ENCODE data around the gene RSPO3.

Gene RSPO3

GRCh38 chr6:127110712-127111111 is 7.8 kb upstream of the RSPO3 start:
- H3K4me3 ChIP-seq (ENCODE audit: low read length in 2 of 2), result no peak overlapping the region
- H3K27me3 ChIP-seq (ENCODE audit: control insufficient read depth in 2 of 2, insufficient read depth in 2 of 2, low read length in 2 of 2), result no peaks in the 10 kb centered on the region
- no peaks in the 10 kb centered on the region for H3K4me1 ChIP-seq (ENCODE audit: control insufficient read depth in 2 of 2, insufficient read depth in 2 of 2, low read length in 2 of 2)
- no peak overlapping the region for H3K9ac ChIP-seq (ENCODE audit: low read depth in 1 of 2, low read length in 2 of 2)
- H3K27ac ChIP-seq (ENCODE audit: low read depth in 2 of 2, low read length in 2 of 2), result no peak overlapping the region
- H3K36me3 ChIP-seq (ENCODE audit: control insufficient read depth in 2 of 2, insufficient read depth in 2 of 2, low read length in 2 of 2), result no peaks in the 10 kb centered on the region
- no peaks in the 10 kb centered on the region for H3K9me3 ChIP-seq (ENCODE audit: control insufficient read depth in 2 of 2, low read length in 2 of 2)

GRCh38 chr6:127111526-127111925 is 6.9 kb upstream of the RSPO3 start:
- no peaks in the 10 kb centered on the region for H3K27me3 ChIP-seq (ENCODE audit: control insufficient read depth in 2 of 2, insufficient read depth in 2 of 2, low read length in 2 of 2)
- no peaks in the 10 kb centered on the region for H3K36me3 ChIP-seq (ENCODE audit: control insufficient read depth in 2 of 2, insufficient read depth in 2 of 2, low read length in 2 of 2)
- H3K27ac ChIP-seq (ENCODE audit: low read depth in 2 of 2, low read length in 2 of 2), result no peak overlapping the region
- H3K9me3 ChIP-seq (ENCODE audit: control insufficient read depth in 2 of 2, low read length in 2 of 2), result no peaks in the 10 kb centered on the region
- H3K4me1 ChIP-seq (ENCODE audit: control insufficient read depth in 2 of 2, insufficient read depth in 2 of 2, low read length in 2 of 2), result no peaks in the 10 kb centered on the region
- no peak overlapping the region for H3K4me3 ChIP-seq (ENCODE audit: low read length in 2 of 2)
- no peak overlapping the region for H3K9ac ChIP-seq (ENCODE audit: low read depth in 1 of 2, low read length in 2 of 2)

GRCh38 chr6:127114214-127114760 is 4.2 kb upstream of the RSPO3 start:
- Histone ChIP-seq H3K9ac (ENCODE audit: low read depth in 1 of 2, low read length in 2 of 2) (no peak overlapping the region), H3K4me1 (ENCODE audit: control insufficient read depth in 2 of 2, insufficient read depth in 2 of 2, low read length in 2 of 2) (no peaks in the 10 kb centered on the region), H3K27ac (ENCODE audit: low read depth in 2 of 2, low read length in 2 of 2) (no peak overlapping the region), H3K36me3 (ENCODE audit: control insufficient read depth in 2 of 2, insufficient read depth in 2 of 2, low read length in 2 of 2) (no peaks in the 10 kb centered on the region), H3K4me3 (ENCODE audit: low read length in 2 of 2) (no peak overlapping the region), H3K27me3 (ENCODE audit: control insufficient read depth in 2 of 2, insufficient read depth in 2 of 2, low read length in 2 of 2) (peaks cover 7 to 9% of the 10 kb centered on the region in 2 donors), H3K9me3 (ENCODE audit: control insufficient read depth in 2 of 2, low read length in 2 of 2) (no peaks in the 10 kb centered on the region)

- H3K9me3 ChIP-seq (ENCODE audit: control insufficient read depth in 2 of 2, low read length in 2 of 2), result no peaks in the 10 kb centered on the region
- H3K27me3 ChIP-seq (ENCODE audit: control insufficient read depth in 2 of 2, insufficient read depth in 2 of 2, low read length in 2 of 2), result peaks cover 16% of the 10 kb centered on the region in 2 donors
- H3K4me3 ChIP-seq (ENCODE audit: low read length in 2 of 2), result no peak overlapping the region
- peaks cover 0 to 3% of the 10 kb centered on the region in 2 donors for H3K4me1 ChIP-seq (ENCODE audit: control insufficient read depth in 2 of 2, insufficient read depth in 2 of 2, low read length in 2 of 2)
- no peak overlapping the region for H3K27ac ChIP-seq (ENCODE audit: low read depth in 2 of 2, low read length in 2 of 2)
- no peaks in the 10 kb centered on the region for H3K36me3 ChIP-seq (ENCODE audit: control insufficient read depth in 2 of 2, insufficient read depth in 2 of 2, low read length in 2 of 2)
- H3K9ac ChIP-seq (ENCODE audit: low read depth in 1 of 2, low read length in 2 of 2), result no peak overlapping the region
Observed at GRCh38 chr6:127115084-127115655, 3.3 kb upstream of the RSPO3 start.

GRCh38 chr6:127115746-127116145 is 2.7 kb upstream of the RSPO3 start:
- H3K27ac ChIP-seq (ENCODE audit: low read depth in 2 of 2, low read length in 2 of 2), result no peak overlapping the region
- H3K4me1 ChIP-seq (ENCODE audit: control insufficient read depth in 2 of 2, insufficient read depth in 2 of 2, low read length in 2 of 2), result peaks cover 0 to 3% of the 10 kb centered on the region in 2 donors
- H3K27me3 ChIP-seq (ENCODE audit: control insufficient read depth in 2 of 2, insufficient read depth in 2 of 2, low read length in 2 of 2), result peaks cover 21% of the 10 kb centered on the region in 2 donors

GRCh38 chr6:127117979-127118297 is 533 bp upstream of the RSPO3 start:
- H3K27ac ChIP-seq (ENCODE audit: low read depth in 2 of 2, low read length in 2 of 2), result peak overlapping the region; percentile 16 to 54
- no peaks in the 10 kb centered on the region for H3K9me3 ChIP-seq (ENCODE audit: control insufficient read depth in 2 of 2, low read length in 2 of 2)
- peak overlapping the region; percentile 58 to 59 for H3K4me3 ChIP-seq (ENCODE audit: low read length in 2 of 2)
- peaks cover 0 to 3% of the 10 kb centered on the region in 2 donors for H3K4me1 ChIP-seq (ENCODE audit: control insufficient read depth in 2 of 2, insufficient read depth in 2 of 2, low read length in 2 of 2)
- peaks cover 26 to 29% of the 10 kb centered on the region in 2 donors for H3K27me3 ChIP-seq (ENCODE audit: control insufficient read depth in 2 of 2, insufficient read depth in 2 of 2, low read length in 2 of 2)
- peak overlapping the region in 1 of 2 donors; percentile 38 for H3K9ac ChIP-seq (ENCODE audit: low read depth in 1 of 2, low read length in 2 of 2)
- H3K36me3 ChIP-seq (ENCODE audit: control insufficient read depth in 2 of 2, insufficient read depth in 2 of 2, low read length in 2 of 2), result no peaks in the 10 kb centered on the region

More at GRCh38 chr6:127115746-127116145, 2.7 kb upstream of the RSPO3 start:
- Histone ChIP-seq H3K9me3 (ENCODE audit: control insufficient read depth in 2 of 2, low read length in 2 of 2) (no peaks in the 10 kb centered on the region), H3K9ac (ENCODE audit: low read depth in 1 of 2, low read length in 2 of 2) (no peak overlapping the region), H3K4me3 (ENCODE audit: low read length in 2 of 2) (no peak overlapping the region), H3K36me3 (ENCODE audit: control insufficient read depth in 2 of 2, insufficient read depth in 2 of 2, low read length in 2 of 2) (no peaks in the 10 kb centered on the region)

- Histone ChIP-seq H3K27ac (ENCODE audit: low read depth in 2 of 2, low read length in 2 of 2) (peak overlapping the region in 1 of 2 donors; percentile 47), H3K36me3 (ENCODE audit: control insufficient read depth in 2 of 2, insufficient read depth in 2 of 2, low read length in 2 of 2) (no peaks in the 10 kb centered on the region), H3K4me1 (ENCODE audit: control insufficient read depth in 2 of 2, insufficient read depth in 2 of 2, low read length in 2 of 2) (peaks cover 0 to 3% of the 10 kb centered on the region in 2 donors), H3K4me3 (ENCODE audit: low read length in 2 of 2) (peak overlapping the region; percentile 53 to 64), H3K9ac (ENCODE audit: low read depth in 1 of 2, low read length in 2 of 2) (peak overlapping the region; percentile 26 to 54), H3K27me3 (ENCODE audit: control insufficient read depth in 2 of 2, insufficient read depth in 2 of 2, low read length in 2 of 2) (peaks cover 26 to 29% of the 10 kb centered on the region in 2 donors), H3K9me3 (ENCODE audit: control insufficient read depth in 2 of 2, low read length in 2 of 2) (no peaks in the 10 kb centered on the region)
Observed at GRCh38 chr6:127119102-127120022, 891 bp downstream of the RSPO3 start.

GRCh38 chr6:127120023-127120786 is 1.7 kb downstream of the RSPO3 start:
- peaks cover 0 to 3% of the 10 kb centered on the region in 2 donors for H3K4me1 ChIP-seq (ENCODE audit: control insufficient read depth in 2 of 2, insufficient read depth in 2 of 2, low read length in 2 of 2)
- H3K4me3 ChIP-seq (ENCODE audit: low read length in 2 of 2), result peak overlapping the region; percentile 53 to 64
- no peaks in the 10 kb centered on the region for H3K36me3 ChIP-seq (ENCODE audit: control insufficient read depth in 2 of 2, insufficient read depth in 2 of 2, low read length in 2 of 2)
- peak overlapping the region; percentile 4 to 47 for H3K27ac ChIP-seq (ENCODE audit: low read depth in 2 of 2, low read length in 2 of 2)
- no peaks in the 10 kb centered on the region for H3K9me3 ChIP-seq (ENCODE audit: control insufficient read depth in 2 of 2, low read length in 2 of 2)
- peak overlapping the region; percentile 26 to 54 for H3K9ac ChIP-seq (ENCODE audit: low read depth in 1 of 2, low read length in 2 of 2)
- peaks cover 26 to 29% of the 10 kb centered on the region in 2 donors for H3K27me3 ChIP-seq (ENCODE audit: control insufficient read depth in 2 of 2, insufficient read depth in 2 of 2, low read length in 2 of 2)

GRCh38 chr6:127120787-127121636 is 2.5 kb downstream of the RSPO3 start:
- Histone ChIP-seq H3K4me1 (ENCODE audit: control insufficient read depth in 2 of 2, insufficient read depth in 2 of 2, low read length in 2 of 2) (peaks cover 0 to 3% of the 10 kb centered on the region in 2 donors), H3K9ac (ENCODE audit: low read depth in 1 of 2, low read length in 2 of 2) (no peak overlapping the region), H3K27ac (ENCODE audit: low read depth in 2 of 2, low read length in 2 of 2) (peak overlapping the region; percentile 4 to 47), H3K36me3 (ENCODE audit: control insufficient read depth in 2 of 2, insufficient read depth in 2 of 2, low read length in 2 of 2) (no peaks in the 10 kb centered on the region), H3K9me3 (ENCODE audit: control insufficient read depth in 2 of 2, low read length in 2 of 2) (no peaks in the 10 kb centered on the region), H3K4me3 (ENCODE audit: low read length in 2 of 2) (peak overlapping the region; percentile 53 to 64), H3K27me3 (ENCODE audit: control insufficient read depth in 2 of 2, insufficient read depth in 2 of 2, low read length in 2 of 2) (peaks cover 26 to 29% of the 10 kb centered on the region in 2 donors)

All from mucosa of rectum (tissue), 2 donors.